ENCODE measurements around the gene TECPR2. TPM values are rescaled to one million over a fixed set of nuclear protein-coding genes. Genes with fewer than 3 reads are reported as not detected.
A peak's percentile ranks its signal among the peaks of the same experiment; 100 is the strongest.

The TECPR2 gene
- total RNA-seq, 1 donor from 2014 or later: 8.4 TPM

GRCh38 chr14:102373110-102373509 is 10.4 kb downstream of the TECPR2 start:
- peaks cover 7% of the 10 kb centered on the region for H3K79me2 ChIP-seq (ENCODE audit: low read depth)
- H3K4me2 ChIP-seq: no peak overlapping the region
- no peaks in the 10 kb centered on the region for H3K4me1 ChIP-seq
- H3K9me3 Mint-ChIP-seq: no peaks in the 10 kb centered on the region
- H4K20me1 ChIP-seq (ENCODE audit: low read depth): peaks cover 4% of the 10 kb centered on the region
- H3K4me1 Mint-ChIP-seq: peaks cover 6% of the 10 kb centered on the region
- TF ChIP-seq EZH2phosphoT487 (IDR thresholded peaks at IDR 0.05): no peak
- TF ChIP-seq, protein P1, sequence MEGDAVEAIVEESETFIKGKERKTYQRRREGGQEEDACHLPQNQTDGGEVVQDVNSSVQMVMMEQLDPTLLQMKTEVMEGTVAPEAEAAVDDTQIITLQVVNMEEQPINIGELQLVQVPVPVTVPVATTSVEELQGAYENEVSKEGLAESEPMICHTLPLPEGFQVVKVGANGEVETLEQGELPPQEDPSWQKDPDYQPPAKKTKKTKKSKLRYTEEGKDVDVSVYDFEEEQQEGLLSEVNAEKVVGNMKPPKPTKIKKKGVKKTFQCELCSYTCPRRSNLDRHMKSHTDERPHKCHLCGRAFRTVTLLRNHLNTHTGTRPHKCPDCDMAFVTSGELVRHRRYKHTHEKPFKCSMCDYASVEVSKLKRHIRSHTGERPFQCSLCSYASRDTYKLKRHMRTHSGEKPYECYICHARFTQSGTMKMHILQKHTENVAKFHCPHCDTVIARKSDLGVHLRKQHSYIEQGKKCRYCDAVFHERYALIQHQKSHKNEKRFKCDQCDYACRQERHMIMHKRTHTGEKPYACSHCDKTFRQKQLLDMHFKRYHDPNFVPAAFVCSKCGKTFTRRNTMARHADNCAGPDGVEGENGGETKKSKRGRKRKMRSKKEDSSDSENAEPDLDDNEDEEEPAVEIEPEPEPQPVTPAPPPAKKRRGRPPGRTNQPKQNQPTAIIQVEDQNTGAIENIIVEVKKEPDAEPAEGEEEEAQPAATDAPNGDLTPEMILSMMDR (IDR thresholded peaks at IDR 0.05): no peak
- TF ChIP-seq EZH2 (IDR thresholded peaks at IDR 0.05): no peak
- H3K36me3 ChIP-seq: no peaks in the 10 kb centered on the region
- H3K9ac ChIP-seq: peak overlapping the region; percentile 4
- no peak overlapping the region for H3K4me3 ChIP-seq
- H3F3A ChIP-seq (ENCODE audit: low read depth): no peaks in the 10 kb centered on the region
- H3K4me3 Mint-ChIP-seq: no peak overlapping the region
- no peaks in the 10 kb centered on the region for H3K27me3 ChIP-seq
- H3K9me3 ChIP-seq (ENCODE audit: low read depth): no peaks in the 10 kb centered on the region
- H3K36me3 Mint-ChIP-seq: peaks cover 9% of the 10 kb centered on the region
- peaks cover 2% of the 10 kb centered on the region for H3K27me3 Mint-ChIP-seq (ENCODE audit: insufficient read depth, low read depth)
- no peak overlapping the region for H3K27ac Mint-ChIP-seq
- no peak overlapping the region for H2AFZ ChIP-seq (replicated peaks)
- no peak overlapping the region for H3K27ac ChIP-seq
- no peak for DNase-seq (ENCODE audit: low spot score)

GRCh38 chr14:102374264-102374663 is 11.5 kb downstream of the TECPR2 start:
- no peak overlapping the region for H3K27ac Mint-ChIP-seq
- Histone ChIP-seq H3K27ac (no peak overlapping the region), H4K20me1 (ENCODE audit: low read depth) (peaks cover 4% of the 10 kb centered on the region), H3K79me2 (ENCODE audit: low read depth) (no peaks in the 10 kb centered on the region), H3K4me1 (no peaks in the 10 kb centered on the region), H3K9ac (no peak overlapping the region), H3K27me3 (no peaks in the 10 kb centered on the region), H3F3A (ENCODE audit: low read depth) (no peaks in the 10 kb centered on the region), H3K4me2 (no peak overlapping the region), H3K9me3 (ENCODE audit: low read depth) (no peaks in the 10 kb centered on the region), H3K36me3 (no peaks in the 10 kb centered on the region), H2AFZ (replicated peaks) (no peak overlapping the region), H3K4me3 (no peak overlapping the region)
- peaks cover 12% of the 10 kb centered on the region for H3K36me3 Mint-ChIP-seq
- H3K4me1 Mint-ChIP-seq: no peaks in the 10 kb centered on the region
- H3K9me3 Mint-ChIP-seq: no peaks in the 10 kb centered on the region
- TF ChIP-seq, protein P1 (IDR thresholded peaks at IDR 0.05): no peak
- TF ChIP-seq EZH2 (IDR thresholded peaks at IDR 0.05) (no peak), EZH2phosphoT487 (IDR thresholded peaks at IDR 0.05) (no peak)
- H3K4me3 Mint-ChIP-seq: no peak overlapping the region
- no peak for DNase-seq (ENCODE audit: low spot score)
- H3K27me3 Mint-ChIP-seq (ENCODE audit: insufficient read depth, low read depth): peaks cover 2% of the 10 kb centered on the region

DNA sequence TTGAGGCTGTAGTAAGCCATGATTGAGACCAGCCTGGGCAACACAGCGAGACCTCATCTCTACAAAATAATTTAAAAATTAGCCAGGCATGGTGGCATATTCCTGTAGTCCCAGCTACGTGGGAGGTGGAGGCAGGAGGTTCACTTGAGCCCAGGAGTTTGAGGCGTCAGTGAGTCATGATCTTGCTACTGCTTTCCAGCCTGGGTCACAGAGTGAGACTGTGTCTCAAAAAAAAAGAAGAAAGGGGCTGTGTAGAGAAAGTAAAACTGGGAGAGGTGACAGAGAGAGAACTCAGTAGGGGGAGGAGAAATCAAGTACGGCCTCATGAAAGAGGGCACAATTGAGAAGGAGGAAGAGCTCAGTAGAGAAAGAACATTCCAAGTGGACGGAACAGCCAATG is 12.4 kb downstream of the TECPR2 start:
- Histone ChIP-seq H3K9ac (no peak overlapping the region), H3K79me2 (ENCODE audit: low read depth) (no peaks in the 10 kb centered on the region), H3K4me2 (no peak overlapping the region), H3K4me3 (no peak overlapping the region), H3K9me3 (ENCODE audit: low read depth) (no peaks in the 10 kb centered on the region), H4K20me1 (ENCODE audit: low read depth) (peaks cover 4% of the 10 kb centered on the region), H3K36me3 (no peaks in the 10 kb centered on the region), H3K27me3 (no peaks in the 10 kb centered on the region), H3K27ac (no peak overlapping the region), H3K4me1 (no peaks in the 10 kb centered on the region), H2AFZ (replicated peaks) (no peak overlapping the region), H3F3A (ENCODE audit: low read depth) (no peaks in the 10 kb centered on the region)
- no peak for DNase-seq (ENCODE audit: low spot score)
- H3K9me3 Mint-ChIP-seq: no peaks in the 10 kb centered on the region
- peaks cover 2% of the 10 kb centered on the region for H3K27me3 Mint-ChIP-seq (ENCODE audit: insufficient read depth, low read depth)
- no peak overlapping the region for H3K27ac Mint-ChIP-seq
- TF ChIP-seq, protein P1 (IDR thresholded peaks at IDR 0.05): no peak
- TF ChIP-seq EZH2phosphoT487 (IDR thresholded peaks at IDR 0.05): no peak
- TF ChIP-seq EZH2 (IDR thresholded peaks at IDR 0.05): no peak
- peaks cover 14% of the 10 kb centered on the region for H3K36me3 Mint-ChIP-seq
- H3K4me3 Mint-ChIP-seq: no peak overlapping the region
- H3K4me1 Mint-ChIP-seq: no peaks in the 10 kb centered on the region

All from neural progenitor cell (in vitro differentiated cells).